ENCODE results near the gene ARHGEF28. TPM values are rescaled to one million over a fixed set of nuclear protein-coding genes. Genes with fewer than 3 reads are reported as not detected.

ARHGEF28 gene
- total RNA-seq, 1 experiment from 2014 or later = 0.57 TPM

DNA sequence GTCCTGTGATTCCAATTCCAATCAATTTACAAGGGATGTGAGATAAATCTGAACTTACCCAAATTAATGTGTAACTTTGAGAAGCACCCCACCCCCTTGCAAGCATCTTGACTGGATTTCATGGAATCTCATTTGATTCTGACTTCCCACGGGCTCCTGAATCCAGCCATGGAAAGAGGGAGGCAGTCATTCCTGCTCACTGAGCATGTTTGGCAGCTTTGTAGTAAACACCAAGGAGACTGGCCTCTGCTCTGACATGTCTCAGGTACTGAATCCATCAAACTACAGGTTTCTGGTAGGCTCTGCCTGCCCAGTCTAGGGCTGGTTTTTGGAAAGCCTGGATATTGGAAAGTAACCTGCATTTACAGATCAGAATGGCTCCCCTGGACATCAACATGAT lies 357.6 kb downstream of the ARHGEF28 start:
- no peak overlapping the region for H4K8ac ChIP-seq (replicated peaks; ENCODE audit: insufficient read length, low read depth, low read length)
- Mint-ChIP-seq H3K27ac (no peak overlapping the region), H3K27me3 (ENCODE audit: low read depth) (no peaks in the 10 kb centered on the region; the same call in 1 of the 2 replicates), H3K4me3 (no peak overlapping the region), H3K36me3 (ENCODE audit: insufficient read depth in 1 of 3, low read depth in 3 of 3) (no peaks in the 10 kb centered on the region), H3K4me1 (peaks cover 0 to 2% of the 10 kb centered on the region in 2 experiments; a peak in 1 of 4 replicates), H3K9me3 (no peaks in the 10 kb centered on the region)
- no peak overlapping the region for H4K5ac ChIP-seq (ENCODE audit: insufficient read length, low read depth, low read length)
- H2BK120ac ChIP-seq (ENCODE audit: low read depth, low read length, poor library complexity, severe bottlenecking) = no peak overlapping the region
- no peak overlapping the region for H3K56ac ChIP-seq (ENCODE audit: insufficient read length, low read depth, low read length)
- H3K4me1 ChIP-seq (ENCODE audit: insufficient read depth, low read length) = no peaks in the 10 kb centered on the region
- no peaks in the 10 kb centered on the region for H3K79me2 ChIP-seq (ENCODE audit: insufficient read depth, low read length)
- H3K14ac ChIP-seq (ENCODE audit: insufficient read depth, low read length) = no peak overlapping the region
- no peaks in the 10 kb centered on the region for H4K20me1 ChIP-seq (ENCODE audit: control insufficient read depth, insufficient read depth, insufficient read length)
- TF ChIP-seq, protein P1, sequence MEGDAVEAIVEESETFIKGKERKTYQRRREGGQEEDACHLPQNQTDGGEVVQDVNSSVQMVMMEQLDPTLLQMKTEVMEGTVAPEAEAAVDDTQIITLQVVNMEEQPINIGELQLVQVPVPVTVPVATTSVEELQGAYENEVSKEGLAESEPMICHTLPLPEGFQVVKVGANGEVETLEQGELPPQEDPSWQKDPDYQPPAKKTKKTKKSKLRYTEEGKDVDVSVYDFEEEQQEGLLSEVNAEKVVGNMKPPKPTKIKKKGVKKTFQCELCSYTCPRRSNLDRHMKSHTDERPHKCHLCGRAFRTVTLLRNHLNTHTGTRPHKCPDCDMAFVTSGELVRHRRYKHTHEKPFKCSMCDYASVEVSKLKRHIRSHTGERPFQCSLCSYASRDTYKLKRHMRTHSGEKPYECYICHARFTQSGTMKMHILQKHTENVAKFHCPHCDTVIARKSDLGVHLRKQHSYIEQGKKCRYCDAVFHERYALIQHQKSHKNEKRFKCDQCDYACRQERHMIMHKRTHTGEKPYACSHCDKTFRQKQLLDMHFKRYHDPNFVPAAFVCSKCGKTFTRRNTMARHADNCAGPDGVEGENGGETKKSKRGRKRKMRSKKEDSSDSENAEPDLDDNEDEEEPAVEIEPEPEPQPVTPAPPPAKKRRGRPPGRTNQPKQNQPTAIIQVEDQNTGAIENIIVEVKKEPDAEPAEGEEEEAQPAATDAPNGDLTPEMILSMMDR (conservative IDR thresholded peaks at IDR 0.05) = no peak
- no peak overlapping the region for H3K4me2 ChIP-seq (ENCODE audit: insufficient read depth, insufficient read length, low read length)
- no peak overlapping the region for H2BK15ac ChIP-seq (ENCODE audit: low read depth, low read length)
- DNase-seq = no peak
- H3K9ac ChIP-seq (ENCODE audit: extremely low read depth, insufficient read length, low read length) = no peak overlapping the region
- no peak overlapping the region for H2AFZ ChIP-seq (ENCODE audit: low read length)
- H2AK5ac ChIP-seq (ENCODE audit: insufficient read length, low read length) = no peak overlapping the region
- no peak overlapping the region for H3K27ac ChIP-seq (ENCODE audit: insufficient read length, low read depth, low read length)
- H3K4ac ChIP-seq (ENCODE audit: low read depth, low read length) = no peak overlapping the region
- H3K23ac ChIP-seq (ENCODE audit: insufficient read length, low read depth, low read length) = no peak overlapping the region
- no peaks in the 10 kb centered on the region for H3K23me2 ChIP-seq (ENCODE audit: insufficient read length, low read depth, low read length, poor library complexity, severe bottlenecking)
- H3K9me3 ChIP-seq (ENCODE audit: control insufficient read depth, low read depth, low read length) = no peaks in the 10 kb centered on the region
- H3K79me1 ChIP-seq (ENCODE audit: insufficient read depth, low read depth, low read length, poor library complexity, severe bottlenecking) = no peaks in the 10 kb centered on the region
- H2BK5ac ChIP-seq (ENCODE audit: insufficient read length, low read length) = no peak overlapping the region
- H3K27me3 ChIP-seq (ENCODE audit: insufficient read depth, low read length) = no peaks in the 10 kb centered on the region
- no peak overlapping the region for H2BK20ac ChIP-seq (ENCODE audit: low read depth, low read length, poor library complexity, severe bottlenecking)
- no CpG with 5 or more reads among the region's 1 CpG for WGBS (ENCODE audit: extremely low coverage, insufficient read length, low lambda C conversion rate)
- H4K91ac ChIP-seq (ENCODE audit: insufficient read length, low read depth, low read length) = no peak overlapping the region
- H2BK12ac ChIP-seq (ENCODE audit: insufficient read length, low read depth, low read length) = no peak overlapping the region
- no peak overlapping the region for H3K18ac ChIP-seq (ENCODE audit: insufficient read length, low read depth, low read length)
- no peak overlapping the region for H3T11ph ChIP-seq (ENCODE audit: low read length)
